Subcutaneous abdominal adipose tissue (tissue), 5 donors: ENCODE results near the gene RAD54L2.

Experiments used
- H3K27ac ChIP-seq: one replicate; pipeline ENCODE4 v1.7.0; 2013; ENCODE audit warnings: low read depth, mild to moderate bottlenecking, inconsistent platforms, low read length, moderate library complexity
- H3K27me3 ChIP-seq, 5 donors: one replicate each; pipeline ENCODE4 v1.7.0; 2013; ENCODE audit warnings: low read length in 5 of 5, inconsistent platforms in 1 of 5; ENCODE audit not compliant: control insufficient read depth in 5 of 5, insufficient read depth in 4 of 5
- H3K36me3 ChIP-seq, 5 donors: one replicate each; pipeline ENCODE4 v1.7.0; 2013; ENCODE audit warnings: low read length in 5 of 5; ENCODE audit not compliant: control insufficient read depth in 5 of 5, insufficient read depth in 5 of 5
- H3K4me1 ChIP-seq, 5 donors: one replicate each; pipeline ENCODE4 v1.7.0; 2013; ENCODE audit warnings: low read length in 5 of 5, mild to moderate bottlenecking in 3 of 5, moderate library complexity in 1 of 5; ENCODE audit not compliant: control insufficient read depth in 5 of 5, insufficient read depth in 5 of 5
- H3K4me3 ChIP-seq, 5 donors: one replicate each; pipeline ENCODE4 v1.7.0; 2013; ENCODE audit warnings: low read length in 5 of 5, low read depth in 1 of 5
- H3K9ac ChIP-seq, 5 donors: one replicate each; pipeline ENCODE4 v1.7.0; 2013; ENCODE audit warnings: low read length in 5 of 5, mild to moderate bottlenecking in 4 of 5, moderate library complexity in 3 of 5
- H3K9me3 ChIP-seq, 5 donors: one replicate each; pipeline ENCODE4 v1.7.0; 2013; ENCODE audit warnings: low read length in 5 of 5; ENCODE audit not compliant: control insufficient read depth in 5 of 5
- donor health status: healthy.
- donor health status: healthy.
- donor health status: healthy.
- donor health status: healthy.
- donor health status: healthy.

The RAD54L2 gene

DNA sequence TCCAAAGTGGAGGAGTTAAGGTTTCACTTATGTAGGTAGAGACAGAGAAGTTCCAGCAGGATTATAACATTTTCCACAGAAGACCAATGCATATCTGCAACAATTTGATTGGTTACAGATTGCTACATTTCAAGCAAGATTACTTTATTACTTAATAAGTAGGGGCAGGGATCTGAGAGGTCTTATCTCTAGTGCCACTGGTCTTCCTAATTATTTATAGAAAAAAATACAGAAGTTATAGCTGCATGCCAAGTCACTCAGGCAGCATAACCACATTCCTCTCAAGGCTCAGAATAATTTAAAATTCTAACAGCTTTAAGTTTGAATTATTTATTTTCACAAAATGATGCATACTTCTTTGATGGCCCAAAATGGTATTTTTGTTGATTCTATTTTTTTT, 30.5 kb downstream of the RAD54L2 start:
- peaks cover 0 to 28% (median 17%) of the 10 kb centered on the region in 5 donors for H3K4me1 ChIP-seq
- H3K9ac ChIP-seq = no peak overlapping the region
- H3K27ac ChIP-seq = no peak overlapping the region
- peaks cover 0 to 5% (median 4%) of the 10 kb centered on the region in 5 donors for H3K36me3 ChIP-seq
- H3K9me3 ChIP-seq = no peaks in the 10 kb centered on the region
- no peaks in the 10 kb centered on the region for H3K27me3 ChIP-seq
- H3K4me3 ChIP-seq = no peak overlapping the region

DNA sequence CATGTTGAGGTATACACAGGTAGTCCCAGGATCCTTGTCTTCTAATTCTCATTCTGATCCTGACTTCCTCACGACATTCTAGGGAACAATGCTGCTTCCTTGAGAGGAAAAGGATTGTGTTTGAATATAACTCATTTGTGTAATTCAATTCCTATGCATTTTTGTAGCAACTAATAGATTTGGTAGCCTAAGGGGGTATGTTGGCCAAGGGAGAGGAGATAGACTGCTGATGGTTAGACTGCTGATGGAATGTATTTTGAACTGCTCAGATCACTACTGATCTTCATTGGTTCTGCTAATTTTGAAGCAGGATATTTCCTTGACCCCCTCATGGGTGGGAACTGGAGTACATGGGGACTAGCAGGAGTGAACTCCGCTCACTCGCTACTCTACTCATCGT, 39.7 kb downstream of the RAD54L2 start:
- Histone ChIP-seq H3K4me3 (no peak overlapping the region), H3K27ac (no peak overlapping the region), H3K9ac (no peak overlapping the region), H3K36me3 (peaks cover 0 to 18% (median 3%) of the 10 kb centered on the region in 5 donors), H3K27me3 (no peaks in the 10 kb centered on the region), H3K4me1 (no peaks in the 10 kb centered on the region), H3K9me3 (no peaks in the 10 kb centered on the region)

DNA sequence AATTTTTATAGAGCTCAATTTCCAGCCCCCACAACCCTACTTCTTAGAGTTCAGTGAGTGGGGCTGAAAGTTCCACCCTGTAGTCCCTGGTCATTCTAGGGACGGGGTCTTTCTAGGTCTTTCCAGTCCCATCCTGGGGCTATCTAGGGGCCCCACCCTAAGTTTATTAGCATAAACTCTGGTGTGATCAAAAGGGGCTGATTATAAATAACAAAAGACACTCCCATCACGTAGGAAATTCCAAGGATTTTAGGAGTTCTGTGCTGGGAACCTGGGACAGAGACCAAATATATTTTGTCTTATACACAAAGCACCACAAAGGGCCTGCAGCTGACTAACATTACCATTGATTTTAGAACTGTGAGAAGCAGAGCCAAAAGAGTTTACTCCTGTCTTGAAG, 41.9 kb downstream of the RAD54L2 start:
- Histone ChIP-seq H3K9me3 (no peaks in the 10 kb centered on the region), H3K36me3 (peaks cover 0 to 21% (median 4%) of the 10 kb centered on the region in 5 donors), H3K4me1 (no peaks in the 10 kb centered on the region), H3K27me3 (no peaks in the 10 kb centered on the region), H3K4me3 (no peak overlapping the region), H3K27ac (no peak overlapping the region), H3K9ac (no peak overlapping the region)

DNA sequence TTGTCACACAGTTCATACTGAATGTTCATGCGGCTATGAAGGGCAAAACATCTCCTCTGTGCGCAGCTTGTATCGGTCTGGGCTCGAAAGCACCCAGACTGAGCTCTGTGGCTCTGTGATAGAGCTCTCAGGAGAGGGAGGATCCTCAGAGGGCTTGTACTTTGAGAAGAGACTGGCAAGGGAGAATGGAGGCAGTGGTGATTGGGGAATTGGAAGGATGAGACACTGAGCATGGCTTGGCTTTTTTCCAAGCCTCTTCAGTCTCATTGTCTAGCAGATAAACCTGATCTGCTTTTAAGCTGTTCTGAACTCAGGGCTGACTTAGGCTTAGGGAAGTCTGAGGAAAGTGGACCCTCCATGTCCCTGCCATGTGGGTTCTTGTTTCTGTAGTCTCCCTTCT, 43.0 kb downstream of the RAD54L2 start:
- Histone ChIP-seq H3K27me3 (no peaks in the 10 kb centered on the region), H3K9me3 (no peaks in the 10 kb centered on the region), H3K27ac (no peak overlapping the region), H3K9ac (no peak overlapping the region), H3K36me3 (peaks cover 0 to 21% (median 5%) of the 10 kb centered on the region in 5 donors), H3K4me3 (no peak overlapping the region), H3K4me1 (no peaks in the 10 kb centered on the region)

DNA sequence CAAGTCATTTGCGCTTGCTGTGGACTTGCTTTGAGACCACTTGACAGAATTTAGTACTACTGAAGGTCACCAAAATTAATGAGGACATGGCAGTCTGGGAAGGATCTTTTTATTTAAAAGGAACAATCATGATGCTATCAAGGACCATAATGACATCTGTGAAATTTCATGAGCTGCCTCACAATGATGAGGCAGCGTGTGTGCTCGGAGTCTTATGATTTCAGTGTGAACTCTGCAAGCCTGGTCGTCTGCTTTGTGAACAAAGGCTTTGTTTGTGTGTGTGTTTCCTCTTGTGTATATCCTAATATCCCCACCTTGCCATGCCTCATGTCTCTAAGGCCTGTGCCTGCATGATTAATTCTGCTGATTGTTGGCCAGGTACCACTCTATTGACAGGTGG, 46.7 kb downstream of the RAD54L2 start:
- H3K9ac ChIP-seq = no peak overlapping the region
- H3K27ac ChIP-seq = no peak overlapping the region
- no peaks in the 10 kb centered on the region for H3K27me3 ChIP-seq

DNA sequence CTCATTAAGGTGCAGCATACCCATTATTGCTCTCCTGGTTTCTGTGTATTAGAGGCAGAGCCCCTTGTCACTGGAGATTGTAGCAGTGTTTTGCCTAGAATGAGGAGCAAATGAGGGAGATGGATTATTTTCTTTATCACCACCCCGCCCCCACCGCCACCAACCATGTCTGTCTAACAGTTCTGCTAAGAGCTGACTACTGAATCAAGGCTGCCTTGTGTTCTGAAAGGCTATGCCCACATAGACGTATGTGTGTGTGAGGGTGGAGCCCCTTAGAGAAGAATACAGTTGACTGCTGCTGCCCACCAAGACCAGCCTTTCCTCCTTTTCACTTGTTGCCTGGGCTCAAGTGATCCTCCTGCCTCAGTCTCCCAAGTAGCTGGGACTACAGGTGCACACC, 47.4 kb downstream of the RAD54L2 start:
- no peaks in the 10 kb centered on the region for H3K9me3 ChIP-seq
- peaks cover 7 to 19% (median 10%) of the 10 kb centered on the region in 5 donors for H3K36me3 ChIP-seq

More for the DNA sequence above, 46.7 kb downstream of the RAD54L2 start:
- H3K36me3 ChIP-seq = peaks cover under 1 to 17% (median 3%) of the 10 kb centered on the region in 5 donors
- peaks cover 0 to 8% (median 0%) of the 10 kb centered on the region in 5 donors for H3K4me1 ChIP-seq
- H3K4me3 ChIP-seq = no peak overlapping the region
- H3K9me3 ChIP-seq = no peaks in the 10 kb centered on the region

More for the DNA sequence above, 47.4 kb downstream of the RAD54L2 start:
- H3K9ac ChIP-seq = no peak overlapping the region
- no peak overlapping the region for H3K4me3 ChIP-seq
- H3K27ac ChIP-seq = no peak overlapping the region
- no peaks in the 10 kb centered on the region for H3K27me3 ChIP-seq
- H3K4me1 ChIP-seq = peaks cover 0 to 8% (median 0%) of the 10 kb centered on the region in 5 donors
